GM12801 (cell line): ENCODE data around the gene NSUN5.

ENCODE experiments used
- TF ChIP-seq, protein P1 (sequence below): IDR thresholded peaks from one replicate; pipeline ENCODE4 v1.5.1; 2011; ENCODE audit warnings: control low read depth; ENCODE audit not compliant: insufficient read length; ENCODE audit errors: extremely low read depth

NSUN5 gene

DNA sequence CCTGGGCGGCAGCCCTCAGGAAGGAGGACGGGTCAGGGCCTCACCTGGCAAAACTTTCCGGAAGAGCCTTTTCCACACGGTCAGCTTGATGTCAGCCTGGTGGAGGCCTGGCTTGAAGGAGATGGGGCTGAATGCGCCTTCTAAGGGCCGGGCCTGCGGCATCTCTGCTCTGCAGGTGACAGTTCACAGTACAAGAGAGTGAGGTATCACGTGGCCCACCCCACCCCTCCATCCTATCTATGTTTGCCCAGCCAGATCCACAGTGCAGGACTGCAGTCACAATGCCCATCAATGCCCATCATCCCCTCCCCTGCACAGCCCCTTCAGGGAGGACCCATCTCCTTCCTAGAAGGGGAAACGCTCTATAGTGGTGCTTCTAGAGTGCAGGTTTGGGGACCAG, 7.9 kb upstream of the NSUN5 start:
- TF ChIP-seq, protein P1, sequence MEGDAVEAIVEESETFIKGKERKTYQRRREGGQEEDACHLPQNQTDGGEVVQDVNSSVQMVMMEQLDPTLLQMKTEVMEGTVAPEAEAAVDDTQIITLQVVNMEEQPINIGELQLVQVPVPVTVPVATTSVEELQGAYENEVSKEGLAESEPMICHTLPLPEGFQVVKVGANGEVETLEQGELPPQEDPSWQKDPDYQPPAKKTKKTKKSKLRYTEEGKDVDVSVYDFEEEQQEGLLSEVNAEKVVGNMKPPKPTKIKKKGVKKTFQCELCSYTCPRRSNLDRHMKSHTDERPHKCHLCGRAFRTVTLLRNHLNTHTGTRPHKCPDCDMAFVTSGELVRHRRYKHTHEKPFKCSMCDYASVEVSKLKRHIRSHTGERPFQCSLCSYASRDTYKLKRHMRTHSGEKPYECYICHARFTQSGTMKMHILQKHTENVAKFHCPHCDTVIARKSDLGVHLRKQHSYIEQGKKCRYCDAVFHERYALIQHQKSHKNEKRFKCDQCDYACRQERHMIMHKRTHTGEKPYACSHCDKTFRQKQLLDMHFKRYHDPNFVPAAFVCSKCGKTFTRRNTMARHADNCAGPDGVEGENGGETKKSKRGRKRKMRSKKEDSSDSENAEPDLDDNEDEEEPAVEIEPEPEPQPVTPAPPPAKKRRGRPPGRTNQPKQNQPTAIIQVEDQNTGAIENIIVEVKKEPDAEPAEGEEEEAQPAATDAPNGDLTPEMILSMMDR = no peak

DNA sequence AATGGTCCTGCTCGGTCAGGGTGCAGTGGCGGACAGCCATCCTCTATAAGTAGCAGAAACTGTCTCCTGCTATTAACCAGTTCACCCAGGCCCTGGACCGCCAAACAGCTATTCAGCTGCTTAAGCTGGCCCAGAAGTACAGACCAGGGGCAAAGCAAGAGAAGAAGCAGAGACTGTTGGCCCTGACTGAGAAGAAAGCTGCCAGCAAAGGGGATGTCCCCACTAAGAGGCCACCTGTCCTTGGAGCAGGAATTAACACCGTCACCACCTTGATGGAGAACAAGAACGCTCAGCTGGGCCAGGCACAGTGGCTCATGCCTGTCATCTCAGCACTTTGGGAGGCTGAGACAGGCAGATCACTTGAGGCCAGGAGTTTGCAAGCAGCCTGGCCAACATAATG, 5.6 kb upstream of the NSUN5 start:
- TF ChIP-seq, protein P1 = no peak

DNA sequence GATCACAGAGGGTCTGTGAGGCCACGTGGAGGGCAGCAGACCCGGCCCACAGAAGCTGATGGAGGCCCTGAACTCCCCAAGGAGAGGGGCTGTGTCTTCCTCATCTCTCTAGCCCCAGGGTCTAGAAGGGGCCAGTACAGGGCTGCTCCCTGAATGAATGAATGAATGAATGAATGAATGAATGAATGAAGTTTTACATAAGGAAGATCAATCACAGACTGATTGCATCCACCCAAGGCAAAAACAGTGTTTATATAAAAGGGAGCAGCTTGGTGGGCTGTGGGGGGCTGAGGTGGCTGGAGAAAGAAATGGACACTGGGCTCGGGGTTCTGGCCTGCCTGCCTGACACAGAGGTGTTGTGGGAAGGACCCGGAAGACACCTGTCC, 4.9 kb upstream of the NSUN5 start:
- TF ChIP-seq, protein P1 = no peak

DNA sequence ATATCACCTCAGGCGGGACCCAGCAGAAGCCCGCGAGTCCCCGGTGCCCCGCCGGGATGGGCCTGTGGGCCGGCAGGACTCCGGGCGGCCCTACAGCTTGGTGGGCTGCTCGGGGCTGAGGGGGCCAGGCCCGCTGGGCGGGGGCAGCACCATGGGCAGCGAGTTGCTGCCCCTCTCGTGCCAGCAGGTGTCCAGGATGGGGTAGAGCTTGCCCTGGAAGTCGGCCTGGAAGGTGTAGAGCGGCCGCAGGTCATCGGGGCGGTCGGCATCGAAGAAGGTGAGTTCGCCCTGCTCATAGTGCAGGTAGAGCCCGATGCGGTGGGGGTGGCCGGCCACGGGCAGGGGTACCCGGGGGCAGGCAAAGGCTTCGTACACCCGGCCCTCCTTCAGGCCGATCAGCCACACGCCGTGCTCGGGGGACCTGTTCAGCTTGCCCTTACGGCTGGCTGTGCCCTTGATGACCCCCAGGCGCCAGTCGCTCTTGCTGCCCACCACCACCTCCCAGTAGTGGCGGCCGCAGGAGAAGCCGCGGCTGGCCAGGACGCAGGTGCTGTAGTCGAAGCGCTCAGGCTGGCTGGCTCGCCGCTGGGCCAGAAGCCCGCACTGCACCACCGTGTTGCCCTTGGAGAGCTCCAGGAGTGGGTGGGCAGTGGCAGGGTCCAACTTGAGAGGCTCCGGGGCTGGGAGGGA, 4.3 kb upstream of the NSUN5 start:
- TF ChIP-seq, protein P1 = no peak

DNA sequence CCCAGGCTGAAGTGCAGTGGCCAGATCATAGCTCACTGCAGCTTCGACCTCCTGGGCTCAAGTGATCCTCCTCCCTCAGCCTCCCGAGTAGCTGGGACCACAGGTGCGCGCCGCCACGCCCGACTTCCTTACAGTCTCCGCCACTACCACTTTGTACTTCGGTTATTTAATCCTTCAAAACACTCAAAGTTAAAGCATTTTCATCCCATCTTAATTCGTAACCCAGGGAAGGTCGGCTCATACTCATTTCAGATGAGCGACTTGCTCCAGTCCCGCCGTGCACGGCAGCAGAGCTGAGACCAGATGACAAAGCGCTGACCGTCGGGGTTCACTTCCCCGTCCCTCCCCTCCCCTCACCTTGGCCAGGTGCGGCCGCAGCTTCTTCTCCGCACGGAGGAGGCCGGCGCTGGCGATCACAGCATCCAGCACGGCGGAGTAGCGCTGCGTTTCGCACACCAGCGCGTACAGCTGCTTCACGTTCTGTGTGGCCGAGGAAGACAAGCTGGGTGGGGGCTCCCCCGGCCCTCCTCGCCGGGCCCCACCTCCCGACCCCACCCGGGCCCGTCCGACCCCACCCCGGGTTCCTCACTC, 457 bp downstream of the NSUN5 start:
- TF ChIP-seq, protein P1 = no peak

DNA sequence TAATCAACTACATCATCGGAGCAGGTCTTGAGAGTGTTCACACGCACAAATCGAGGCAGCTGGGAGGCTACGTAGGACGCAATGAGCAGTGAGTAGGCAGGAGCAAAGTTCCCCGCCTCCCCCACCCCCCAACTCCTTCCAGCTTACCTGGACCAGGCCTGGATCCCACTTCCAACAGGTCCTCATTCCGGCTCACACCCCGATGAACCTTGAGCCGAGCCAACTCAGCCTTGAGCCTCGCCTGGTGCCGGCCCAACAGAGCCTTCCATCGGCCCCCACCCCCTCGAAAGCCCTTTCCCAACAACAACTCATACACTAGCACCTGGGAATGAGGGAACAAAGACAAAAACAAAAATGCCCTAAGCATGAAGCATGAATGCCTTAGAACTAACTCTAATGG, 1.2 kb downstream of the NSUN5 start:
- TF ChIP-seq, protein P1 = no peak

DNA sequence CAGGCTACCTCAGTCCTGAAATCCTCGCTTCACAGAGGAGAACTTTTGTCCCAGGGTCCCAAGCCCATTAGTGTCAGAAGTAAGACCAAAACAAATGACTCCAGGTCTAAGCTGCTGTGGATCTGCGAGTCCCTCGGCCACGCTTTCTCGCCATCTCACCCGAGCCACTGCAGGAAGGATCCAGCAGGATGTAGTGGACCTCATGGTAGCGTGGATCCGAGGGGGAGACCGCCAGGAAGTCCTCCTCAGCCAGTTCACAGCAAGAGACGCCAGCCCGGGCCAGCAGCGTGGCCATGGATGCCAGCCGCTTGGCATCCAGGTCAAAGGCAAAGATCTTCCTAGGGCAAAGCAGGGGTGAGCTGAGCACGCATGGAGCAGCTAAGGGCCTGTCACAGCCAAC, 4.6 kb downstream of the NSUN5 start:
- TF ChIP-seq, protein P1 = no peak
